Lung (tissue), 12 donors: Measurements from ENCODE around the gene RIN3. TPM values are rescaled to one million over a fixed set of nuclear protein-coding genes. Genes with fewer than 3 reads are reported as not detected.

Source experiments
- ATAC-seq: fragments of 200-7000 bp; cut with Tn5 transposase; one replicate; pipeline ENCODE4 v1.9.1; 2020; ENCODE audit warnings: moderate number of reproducible peaks; ENCODE audit not compliant: insufficient read depth, low FRiP score
- DNase-seq, 3 donors: peaks; one replicate each; pipeline ENCODE4 v3.0.0-alpha.2; 2013 to 2017
- H3K27ac ChIP-seq, 2 donors: one replicate each; pipeline ENCODE4 v1.5.1; 2013; ENCODE audit warnings: mild to moderate bottlenecking in 2 of 2, moderate library complexity in 2 of 2, control low read depth in 1 of 2, inconsistent platforms in 1 of 2, low read depth in 1 of 2, low read length in 1 of 2
- H3K27me3 ChIP-seq, 3 donors: one replicate each; pipeline ENCODE4 v1.5.1; 2013; ENCODE audit warnings: low read length in 2 of 3; ENCODE audit not compliant: control insufficient read depth in 3 of 3, insufficient read depth in 3 of 3
- H3K36me3 ChIP-seq, 4 donors: one replicate each; pipeline ENCODE4 v1.5.1; 2013; ENCODE audit warnings: low read length in 4 of 4, mild to moderate bottlenecking in 1 of 4, moderate library complexity in 1 of 4; ENCODE audit not compliant: control insufficient read depth in 4 of 4, insufficient read depth in 4 of 4
- H3K4me1 ChIP-seq, 5 donors: one replicate each; pipeline ENCODE4 v1.5.1; 2013; ENCODE audit warnings: low read length in 5 of 5, mild to moderate bottlenecking in 2 of 5, moderate library complexity in 1 of 5; ENCODE audit not compliant: control insufficient read depth in 5 of 5, insufficient read depth in 5 of 5
- H3K4me3 ChIP-seq: one replicate; pipeline ENCODE4 v1.5.1; 2013; ENCODE audit warnings: mild to moderate bottlenecking, control low read depth, moderate library complexity
- H3K9ac ChIP-seq, 2 donors: one replicate each; pipeline ENCODE4 v1.5.1; 2013; ENCODE audit warnings: low read length in 2 of 2, control low read depth in 1 of 2; ENCODE audit not compliant: insufficient read depth in 1 of 2
- H3K9me3 ChIP-seq, 4 donors: one replicate each; pipeline ENCODE4 v1.5.1; 2013; ENCODE audit warnings: low read length in 3 of 4, mild to moderate bottlenecking in 1 of 4, moderate library complexity in 1 of 4; ENCODE audit not compliant: control insufficient read depth in 4 of 4, insufficient read depth in 3 of 4
- WGBS, 2 donors: extraction: QIAGEN DNeasy Blood & Tissue Kit; methylation state at CpG; one replicate each; pipeline ENCODE4 v1.1.7; 2013; 5-methylcytosine and 5-hydroxymethylcytosine counted together
- polyA plus RNA-seq, 2 donors: library from polyadenylated mRNA; stranded (reverse); fragments of 200-250 nt; gene quantifications; one replicate each; pipeline ENCODE4 v1.2.1, GENCODE V29; 2013
- total RNA-seq, 2 donors: library from RNA; depleted of rRNA in 1 of 2; stranded (reverse); fragments of >200 nt in 1 of 2; gene quantifications; one replicate each; pipeline ENCODE4 v1.2.1, GENCODE V29; 2014 to 2021
- TF ChIP-seq, protein P1 (sequence below): IDR thresholded peaks from 2 replicates; pipeline ENCODE4 v1.5.1; 2012; ENCODE audit warnings: mild to moderate bottlenecking; ENCODE audit errors: control extremely low read depth, extremely low read depth
- donor health status: control.
- donor health status: control.
- donor health status: Bipolar disorder and iron deficiency.
- donor health status: healthy.
- donor health status: DM: yes; HTN: yes; CAD: no.

The RIN3 gene
- total and polyA plus RNA-seq, 4 donors: 19.3 to 55.5 (median 40.2) TPM

DNA sequence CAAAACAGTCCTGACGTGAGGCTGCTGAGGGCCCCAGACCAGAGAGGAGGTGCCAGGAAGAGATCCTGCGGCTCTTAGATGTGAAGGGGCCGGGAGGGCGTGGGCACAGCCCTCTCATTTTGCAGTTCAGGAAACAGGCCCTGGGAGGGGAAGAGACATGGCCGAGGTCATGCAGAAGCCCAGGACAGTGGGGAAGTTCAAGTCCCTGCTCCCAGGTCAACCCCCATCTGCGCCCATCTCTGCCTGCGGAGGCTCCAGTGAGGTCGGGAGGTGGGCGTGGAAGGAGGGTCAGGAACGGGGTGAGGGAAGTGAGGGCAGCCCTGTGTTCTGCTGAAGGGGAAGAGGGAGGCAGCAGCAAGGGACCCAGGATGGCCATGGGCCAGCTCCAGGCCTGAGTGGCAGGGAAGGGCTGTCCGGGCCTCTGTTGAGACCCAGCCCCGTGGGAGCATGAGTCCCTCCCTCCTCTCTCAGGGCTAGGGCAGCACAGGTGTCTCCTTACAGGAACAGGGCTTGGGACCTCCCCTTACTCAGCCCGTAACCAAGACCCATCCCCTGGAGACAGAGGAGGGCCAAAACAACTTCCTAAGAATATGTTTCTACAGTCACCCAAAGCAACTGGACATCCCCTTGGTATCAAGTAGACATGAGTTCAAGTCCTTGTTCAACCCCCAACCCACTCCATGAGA lies 144.0 kb downstream of the RIN3 start:
- ATAC-seq (peak; percentile 30), DNase-seq (no peak)
- 23 to 43% methylated on average over 13 of the region's 13 CpGs for WGBS, 2 donors
- TF ChIP-seq, protein P1, sequence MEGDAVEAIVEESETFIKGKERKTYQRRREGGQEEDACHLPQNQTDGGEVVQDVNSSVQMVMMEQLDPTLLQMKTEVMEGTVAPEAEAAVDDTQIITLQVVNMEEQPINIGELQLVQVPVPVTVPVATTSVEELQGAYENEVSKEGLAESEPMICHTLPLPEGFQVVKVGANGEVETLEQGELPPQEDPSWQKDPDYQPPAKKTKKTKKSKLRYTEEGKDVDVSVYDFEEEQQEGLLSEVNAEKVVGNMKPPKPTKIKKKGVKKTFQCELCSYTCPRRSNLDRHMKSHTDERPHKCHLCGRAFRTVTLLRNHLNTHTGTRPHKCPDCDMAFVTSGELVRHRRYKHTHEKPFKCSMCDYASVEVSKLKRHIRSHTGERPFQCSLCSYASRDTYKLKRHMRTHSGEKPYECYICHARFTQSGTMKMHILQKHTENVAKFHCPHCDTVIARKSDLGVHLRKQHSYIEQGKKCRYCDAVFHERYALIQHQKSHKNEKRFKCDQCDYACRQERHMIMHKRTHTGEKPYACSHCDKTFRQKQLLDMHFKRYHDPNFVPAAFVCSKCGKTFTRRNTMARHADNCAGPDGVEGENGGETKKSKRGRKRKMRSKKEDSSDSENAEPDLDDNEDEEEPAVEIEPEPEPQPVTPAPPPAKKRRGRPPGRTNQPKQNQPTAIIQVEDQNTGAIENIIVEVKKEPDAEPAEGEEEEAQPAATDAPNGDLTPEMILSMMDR: no peak
- H3K27ac ChIP-seq: peak overlapping the region in 1 of 2 donors; percentile 61
- no peaks in the 10 kb centered on the region for H3K9me3 ChIP-seq
- peaks cover 0 to 27% (median 0%) of the 10 kb centered on the region in 5 donors for H3K4me1 ChIP-seq
- peaks cover 0 to 29% (median 14%) of the 10 kb centered on the region in 4 donors for H3K36me3 ChIP-seq
- H3K27me3 ChIP-seq: no peaks in the 10 kb centered on the region
- no peak overlapping the region for H3K4me3 ChIP-seq
- H3K9ac ChIP-seq: no peak overlapping the region

DNA sequence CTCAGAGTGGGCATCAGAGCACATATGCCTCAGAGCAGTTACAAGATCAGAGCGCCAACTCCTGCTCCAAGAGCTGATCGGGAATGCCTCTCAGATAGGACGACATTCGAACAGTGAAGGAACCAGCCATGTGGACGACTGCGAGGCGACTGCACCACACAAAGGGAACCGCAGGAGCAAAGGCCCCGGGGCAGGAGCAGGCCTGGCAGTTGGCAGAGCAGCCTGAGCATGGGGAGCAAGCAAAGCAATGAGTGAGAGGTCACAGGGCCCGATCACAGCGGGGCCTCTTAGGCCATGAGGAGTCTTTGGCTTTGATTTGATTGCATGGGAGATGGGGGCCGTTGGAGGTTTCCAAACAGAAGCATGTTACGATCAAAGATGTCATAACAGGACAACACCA lies 144.6 kb downstream of the RIN3 start:
- peak overlapping the region in 1 of 2 donors; percentile 61 for H3K27ac ChIP-seq
- no peaks in the 10 kb centered on the region for H3K27me3 ChIP-seq
- peaks cover 0 to 27% (median 0%) of the 10 kb centered on the region in 5 donors for H3K4me1 ChIP-seq
- TF ChIP-seq, protein P1: no peak
- DNase-seq (no peak), ATAC-seq (no peak)
- H3K4me3 ChIP-seq: no peak overlapping the region
- WGBS, 2 donors: 73 to 82% methylated on average over 13 of the region's 13 CpGs
- H3K36me3 ChIP-seq: peaks cover 0 to 28% (median 12%) of the 10 kb centered on the region in 4 donors
- no peak overlapping the region for H3K9ac ChIP-seq
- H3K9me3 ChIP-seq: no peaks in the 10 kb centered on the region

DNA sequence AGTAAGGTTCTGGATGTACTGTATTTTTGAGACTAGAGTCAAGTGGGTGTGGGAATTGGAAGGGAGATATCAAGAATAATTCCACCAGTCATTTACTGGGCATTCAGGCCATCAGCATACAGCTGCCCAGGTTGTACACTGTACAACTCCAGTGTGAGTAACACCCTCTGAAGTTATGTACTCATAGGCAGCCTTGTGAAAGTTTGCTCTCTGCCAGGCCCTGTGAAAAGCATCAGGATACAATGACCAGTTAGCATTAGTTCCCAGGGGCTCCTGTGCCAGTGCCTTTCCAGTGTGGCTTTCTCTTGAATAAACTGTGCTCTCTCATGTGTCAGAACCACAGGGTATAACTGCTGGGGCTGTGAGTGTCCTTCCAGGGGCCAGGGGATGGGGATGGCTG lies 145.1 kb downstream of the RIN3 start:
- ATAC-seq (no peak), DNase-seq (no peak)
- H3K4me3 ChIP-seq: no peak overlapping the region
- no peaks in the 10 kb centered on the region for H3K9me3 ChIP-seq
- no peak overlapping the region for H3K9ac ChIP-seq
- H3K27me3 ChIP-seq: no peaks in the 10 kb centered on the region
- TF ChIP-seq, protein P1: no peak
- H3K27ac ChIP-seq: peak overlapping the region in 1 of 2 donors; percentile 71
- peaks cover 0 to 27% (median 0%) of the 10 kb centered on the region in 5 donors for H3K4me1 ChIP-seq
- H3K36me3 ChIP-seq: peaks cover 0 to 28% (median 12%) of the 10 kb centered on the region in 4 donors
